ENCODE results near the gene CCNJL.

Gene CCNJL

DNA sequence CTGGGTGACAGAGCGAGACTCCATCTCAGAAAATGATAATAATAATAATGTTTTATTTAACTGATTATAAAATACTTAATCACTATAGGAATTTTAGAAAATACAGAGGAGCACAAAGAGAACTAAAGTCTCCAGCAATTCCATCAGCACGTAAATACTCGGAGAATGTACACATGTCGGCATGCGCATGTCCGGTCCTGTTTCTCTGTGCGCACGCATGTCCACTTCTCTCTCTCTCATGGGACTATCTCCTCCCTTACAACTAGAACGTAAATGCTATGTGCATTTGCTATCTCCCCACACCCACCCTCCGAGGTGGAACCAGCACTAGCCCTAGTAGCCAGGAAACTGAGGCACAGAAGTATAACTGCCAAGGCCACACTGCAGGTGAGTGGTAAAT lies 19.0 kb downstream of the CCNJL start:
- H3K4me3 ChIP-seq (ENCODE audit: low read depth, low read length): no peak overlapping the region
- TF ChIP-seq, protein P1, sequence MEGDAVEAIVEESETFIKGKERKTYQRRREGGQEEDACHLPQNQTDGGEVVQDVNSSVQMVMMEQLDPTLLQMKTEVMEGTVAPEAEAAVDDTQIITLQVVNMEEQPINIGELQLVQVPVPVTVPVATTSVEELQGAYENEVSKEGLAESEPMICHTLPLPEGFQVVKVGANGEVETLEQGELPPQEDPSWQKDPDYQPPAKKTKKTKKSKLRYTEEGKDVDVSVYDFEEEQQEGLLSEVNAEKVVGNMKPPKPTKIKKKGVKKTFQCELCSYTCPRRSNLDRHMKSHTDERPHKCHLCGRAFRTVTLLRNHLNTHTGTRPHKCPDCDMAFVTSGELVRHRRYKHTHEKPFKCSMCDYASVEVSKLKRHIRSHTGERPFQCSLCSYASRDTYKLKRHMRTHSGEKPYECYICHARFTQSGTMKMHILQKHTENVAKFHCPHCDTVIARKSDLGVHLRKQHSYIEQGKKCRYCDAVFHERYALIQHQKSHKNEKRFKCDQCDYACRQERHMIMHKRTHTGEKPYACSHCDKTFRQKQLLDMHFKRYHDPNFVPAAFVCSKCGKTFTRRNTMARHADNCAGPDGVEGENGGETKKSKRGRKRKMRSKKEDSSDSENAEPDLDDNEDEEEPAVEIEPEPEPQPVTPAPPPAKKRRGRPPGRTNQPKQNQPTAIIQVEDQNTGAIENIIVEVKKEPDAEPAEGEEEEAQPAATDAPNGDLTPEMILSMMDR (IDR thresholded peaks at IDR 0.05; ENCODE audit: borderline replicate concordance, insufficient read depth, low read depth, low read length): no peak

DNA sequence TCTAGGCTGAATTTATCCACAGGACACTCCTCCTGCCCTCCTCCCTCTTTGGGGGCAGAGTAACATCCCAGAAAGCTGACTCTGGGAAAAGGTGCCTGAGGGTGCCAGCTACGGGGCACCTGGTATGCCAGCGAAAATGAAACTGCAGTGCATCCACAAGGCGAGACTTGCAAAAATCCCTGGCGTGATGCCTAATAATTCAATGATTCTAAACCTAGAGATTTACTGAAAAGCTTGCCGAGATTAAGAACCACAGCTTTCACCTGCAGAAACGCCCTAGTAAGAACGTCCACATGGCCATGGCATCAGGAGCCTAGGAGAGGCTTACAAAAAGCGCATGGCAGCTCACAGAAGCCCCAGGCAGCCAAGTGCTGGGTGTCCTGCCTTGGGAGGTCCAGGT lies 20.9 kb downstream of the CCNJL start:
- TF ChIP-seq, protein P1 (IDR thresholded peaks at IDR 0.05; ENCODE audit: borderline replicate concordance, insufficient read depth, low read depth, low read length): no peak
- H3K4me3 ChIP-seq (ENCODE audit: low read depth, low read length): no peak overlapping the region

DNA sequence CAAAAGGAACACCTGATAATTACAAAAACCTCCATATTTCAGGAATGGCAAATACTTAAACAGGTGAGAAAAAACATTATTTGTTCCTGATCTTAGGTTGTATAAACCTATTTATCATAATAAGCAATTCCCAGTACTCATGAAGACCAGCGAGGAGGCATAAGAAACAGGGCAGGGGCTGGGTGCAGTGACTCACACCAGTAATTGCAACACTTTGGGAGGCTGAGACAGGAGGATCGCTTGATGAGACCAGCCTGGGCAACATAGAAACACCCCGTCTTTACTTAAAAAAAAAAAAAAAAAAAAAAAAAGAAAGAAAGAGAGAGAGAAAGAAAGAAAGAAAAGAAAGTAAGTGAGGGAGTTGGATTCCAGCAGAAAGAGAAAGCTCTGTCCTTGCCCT lies 21.6 kb downstream of the CCNJL start:
- no peak overlapping the region for H3K4me3 ChIP-seq (ENCODE audit: low read depth, low read length)
- TF ChIP-seq, protein P1 (IDR thresholded peaks at IDR 0.05; ENCODE audit: borderline replicate concordance, insufficient read depth, low read depth, low read length): no peak

DNA sequence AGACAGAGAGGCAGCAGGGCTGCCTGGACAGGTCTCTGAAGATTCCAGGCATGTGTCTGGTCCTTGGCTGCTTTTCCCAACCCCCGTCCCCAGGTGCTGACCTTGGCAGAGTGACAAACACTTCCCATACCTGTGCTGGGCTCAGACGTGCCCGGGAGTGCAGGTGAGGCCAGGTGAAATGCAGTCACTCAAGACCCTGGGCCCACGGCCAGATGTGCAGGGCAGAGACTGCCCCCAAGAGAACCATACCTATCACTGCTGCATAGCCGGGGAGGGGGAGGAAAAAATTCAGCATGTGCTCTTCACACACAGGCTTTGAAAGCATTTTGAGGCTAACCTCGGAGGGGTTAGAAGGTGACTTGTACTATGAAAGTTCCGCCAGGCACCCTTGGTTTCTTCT lies 22.6 kb downstream of the CCNJL start:
- H3K4me3 ChIP-seq (ENCODE audit: low read depth, low read length): no peak overlapping the region
- TF ChIP-seq, protein P1 (IDR thresholded peaks at IDR 0.05; ENCODE audit: borderline replicate concordance, insufficient read depth, low read depth, low read length): no peak

DNA sequence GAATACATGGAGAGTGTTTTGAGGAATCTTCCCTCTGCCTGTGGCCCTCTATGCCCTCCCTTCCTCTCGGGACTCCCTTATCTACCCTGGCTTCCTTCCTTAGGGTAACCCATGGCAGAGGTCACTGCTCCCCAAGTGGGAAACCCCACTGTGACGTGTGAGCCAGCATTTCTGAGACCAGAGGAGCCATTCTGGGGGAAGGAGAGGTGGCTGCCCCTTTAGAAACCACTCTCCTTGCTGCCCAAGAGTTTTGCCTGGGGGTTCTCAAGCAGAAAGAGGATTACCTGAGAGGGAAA lies 23.1 kb downstream of the CCNJL start:
- TF ChIP-seq, protein P1 (IDR thresholded peaks at IDR 0.05; ENCODE audit: borderline replicate concordance, insufficient read depth, low read depth, low read length): no peak

DNA sequence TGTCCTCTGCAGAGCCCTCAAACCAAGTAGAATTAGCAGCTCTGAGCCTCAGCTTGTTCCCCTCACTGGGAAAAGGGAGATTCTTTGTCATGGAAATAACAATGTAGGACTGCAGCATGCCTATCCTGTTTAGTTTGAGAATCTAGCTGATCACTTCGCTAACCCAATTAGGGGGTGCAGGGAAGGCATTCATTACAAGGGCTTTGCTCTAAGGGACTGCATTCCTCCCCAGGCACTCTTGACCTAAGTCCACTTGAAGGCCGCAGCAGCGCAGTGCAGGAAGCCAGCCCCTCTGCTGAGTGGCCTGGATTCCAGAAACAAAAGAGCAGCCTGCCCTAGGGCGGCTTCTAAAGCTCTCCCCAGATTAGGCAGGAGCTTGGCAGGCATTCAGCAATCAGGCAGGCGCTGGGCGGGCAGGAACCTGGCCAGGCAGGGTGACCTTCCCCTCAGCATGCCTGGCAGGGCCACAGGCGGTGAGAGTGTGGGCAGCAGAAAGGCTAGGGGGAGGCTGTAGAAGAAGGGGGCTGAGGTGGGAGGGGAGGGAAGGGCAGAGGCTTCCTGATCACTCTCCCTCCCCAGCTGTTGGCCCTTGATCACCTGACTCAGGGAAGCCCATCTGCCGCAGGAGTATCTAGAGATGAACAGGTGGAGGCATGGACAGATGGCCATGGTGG lies 24.8 kb downstream of the CCNJL start:
- TF ChIP-seq, protein P1 (IDR thresholded peaks at IDR 0.05; ENCODE audit: borderline replicate concordance, insufficient read depth, low read depth, low read length): no peak
- no peak overlapping the region for H3K4me3 ChIP-seq (ENCODE audit: low read depth, low read length)

More for the DNA sequence above, 23.1 kb downstream of the CCNJL start:
- no peak overlapping the region for H3K4me3 ChIP-seq (ENCODE audit: low read depth, low read length)

DNA sequence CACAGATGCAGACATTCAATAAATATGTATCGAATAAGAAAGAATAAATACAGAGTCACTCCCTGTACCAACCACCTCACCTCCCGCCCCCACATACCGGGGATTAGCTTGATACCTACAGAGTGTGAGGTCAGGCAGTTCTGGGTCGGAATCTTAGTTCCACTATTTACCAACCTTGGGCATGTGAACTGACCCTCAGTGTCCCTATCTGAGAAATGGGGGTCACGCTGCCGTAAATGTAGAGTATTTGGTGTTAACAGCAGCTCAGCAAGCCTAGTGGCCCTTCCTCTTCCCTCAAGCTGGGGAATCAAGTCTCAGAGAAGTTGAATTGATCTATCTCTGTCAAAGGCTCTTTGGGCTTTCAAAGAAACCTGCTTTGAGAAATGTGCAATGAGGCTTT lies 25.4 kb downstream of the CCNJL start:
- TF ChIP-seq, protein P1 (IDR thresholded peaks at IDR 0.05; ENCODE audit: borderline replicate concordance, insufficient read depth, low read depth, low read length): no peak
- H3K4me3 ChIP-seq (ENCODE audit: low read depth, low read length): no peak overlapping the region
